NCI-H2029 (cell line): ENCODE results near the gene KRTAP10-7.
"Not testable (repeated sequence)": the region's sequence is repeated elsewhere in the genome, so short reads cannot be mapped to it uniquely, and the experiment has no call there.

ENCODE experiments used
- DNase-seq: peaks from one replicate; lab custom pipeline; 2025; lab: John Stamatoyannopoulos, UW

KRTAP10-7 gene

DNA sequence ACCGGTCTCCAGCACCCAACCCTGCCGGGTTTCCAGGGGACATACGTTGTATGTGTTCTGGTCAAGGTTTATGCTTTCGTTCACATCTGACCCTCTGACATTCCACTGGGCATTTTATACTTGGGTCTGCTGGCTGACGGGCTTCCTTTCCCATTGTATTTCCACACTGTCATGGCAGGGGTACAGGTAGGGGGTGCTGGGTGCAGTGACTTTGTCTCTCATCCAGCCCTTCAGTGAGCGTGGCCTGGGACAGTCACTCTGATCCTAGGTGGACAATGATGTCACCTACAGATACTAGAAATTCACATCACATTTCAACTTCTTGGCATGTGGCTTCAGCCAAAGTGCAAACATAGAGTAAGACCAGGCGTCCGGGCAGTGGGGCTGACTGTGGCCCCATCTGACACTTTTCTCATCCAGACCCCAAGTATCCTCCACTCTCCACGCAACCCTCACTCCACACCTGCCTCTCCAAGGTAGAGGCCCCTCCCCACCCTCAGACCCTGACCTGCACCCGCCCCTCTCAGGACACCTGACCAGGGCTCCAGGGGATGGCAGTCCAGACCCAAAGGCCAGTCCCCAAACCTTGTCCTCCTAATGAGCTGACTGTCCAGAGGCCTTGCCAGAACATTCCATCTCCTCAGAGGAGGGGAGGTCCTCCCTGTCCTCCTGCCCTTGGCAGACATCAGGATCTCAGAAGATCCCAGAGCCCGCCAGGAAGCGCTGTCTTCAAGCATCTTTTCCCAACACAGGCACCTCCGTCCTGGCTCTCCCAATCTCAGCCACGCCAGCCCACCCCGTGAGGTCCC lies 36.0 kb downstream of the KRTAP10-7 start:
- DNase-seq: no peak

- DNase-seq: no peak
Observed at GRCh38 chr21:44637018-44637850, 36.8 kb downstream of the KRTAP10-7 start, which contains the start of gene KRTAP10-10. Gene KRTAP10-10 (plus strand): TSS chr21:44637356. CDS start chr21:44637418, 62 bp downstream.

- not testable (repeated sequence) for DNase-seq
Observed at GRCh38 chr21:44637851-44638348, 37.5 kb downstream of the KRTAP10-7 start.

- DNase-seq: not testable (repeated sequence)
Observed at GRCh38 chr21:44638506-44639330, 38.3 kb downstream of the KRTAP10-7 start.

DNA sequence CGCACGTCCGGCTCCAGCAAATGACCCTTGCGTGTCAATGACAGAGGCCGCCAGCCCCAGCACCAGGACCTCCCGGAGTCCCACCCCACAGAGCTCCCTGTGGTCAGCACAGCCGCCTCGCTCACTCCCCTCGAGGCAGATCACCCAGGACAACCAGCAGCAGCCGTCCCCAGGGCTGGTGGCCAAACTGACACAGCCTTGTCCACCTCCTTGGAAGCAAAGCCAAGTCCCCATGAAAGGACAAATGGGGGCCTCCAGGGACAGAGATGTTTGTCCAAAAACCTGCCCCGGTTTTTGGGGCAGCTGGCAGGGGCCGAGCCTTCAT lies 38.9 kb downstream of the KRTAP10-7 start:
- no peak for DNase-seq

DNA sequence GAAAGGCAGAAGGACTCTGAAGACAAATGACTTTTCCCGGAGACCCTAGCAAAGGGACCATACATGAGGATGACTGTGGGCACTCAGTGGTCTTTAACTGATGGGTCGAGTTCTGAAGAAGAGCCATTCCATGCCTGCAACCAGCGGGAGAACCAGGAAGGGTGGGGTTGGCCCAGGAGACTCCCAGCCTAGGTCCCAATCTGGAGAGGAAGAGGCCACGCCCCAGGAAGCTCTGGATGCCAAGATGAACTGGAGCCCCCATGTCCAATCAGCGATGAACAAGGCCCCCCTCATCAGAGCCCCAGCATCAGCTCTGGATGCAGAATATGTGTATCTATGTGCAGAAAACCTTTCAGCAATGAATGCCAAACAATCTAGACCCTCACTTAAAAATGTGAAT lies 40.4 kb downstream of the KRTAP10-7 start:
- DNase-seq: no peak

- no peak for DNase-seq
Observed at GRCh38 chr21:44643741-44644310, 43.4 kb downstream of the KRTAP10-7 start.

DNA sequence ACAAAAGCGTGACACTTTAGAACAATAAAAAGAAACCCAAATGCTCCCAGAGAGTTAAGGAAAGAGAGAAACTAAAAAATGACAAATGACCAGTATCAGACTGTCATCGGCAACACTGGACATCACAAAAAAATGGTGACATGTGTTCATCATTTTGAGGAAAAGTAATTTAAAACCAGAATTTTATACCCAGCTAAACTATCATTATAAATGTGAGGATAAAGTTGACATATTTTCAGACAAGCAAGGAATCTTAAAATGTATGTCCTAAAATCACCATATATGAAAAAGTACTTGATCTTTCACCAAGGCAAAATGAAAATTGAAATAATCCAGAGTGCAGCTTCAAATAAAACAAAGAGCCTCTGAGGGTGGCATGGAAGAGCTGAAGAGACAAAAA lies 44.5 kb downstream of the KRTAP10-7 start:
- DNase-seq: no peak

- DNase-seq: not testable (repeated sequence)
Observed at GRCh38 chr21:44646366-44647221, 46.2 kb downstream of the KRTAP10-7 start, which contains the start of gene KRTAP10-11. Gene KRTAP10-11 (plus strand): TSS chr21:44646414. CDS start chr21:44646459, 45 bp downstream.

DNA sequence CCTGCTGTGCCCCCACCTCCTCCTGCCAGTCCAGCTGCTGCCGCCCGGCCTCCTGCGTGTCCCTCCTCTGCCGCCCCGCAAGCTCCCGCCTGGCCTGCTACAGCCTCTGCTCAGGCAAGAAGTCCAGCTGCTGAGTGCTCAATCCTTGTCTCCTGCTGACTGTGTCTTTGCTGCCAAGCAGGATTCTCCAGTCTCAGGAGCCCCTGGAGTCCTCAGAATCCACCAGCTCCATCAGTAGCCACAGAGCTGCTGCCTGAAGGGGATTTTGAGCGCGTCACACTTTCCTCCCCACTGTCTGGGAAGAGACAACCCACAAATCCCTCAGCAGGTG lies 46.8 kb downstream of the KRTAP10-7 start:
- DNase-seq: no peak

DNA sequence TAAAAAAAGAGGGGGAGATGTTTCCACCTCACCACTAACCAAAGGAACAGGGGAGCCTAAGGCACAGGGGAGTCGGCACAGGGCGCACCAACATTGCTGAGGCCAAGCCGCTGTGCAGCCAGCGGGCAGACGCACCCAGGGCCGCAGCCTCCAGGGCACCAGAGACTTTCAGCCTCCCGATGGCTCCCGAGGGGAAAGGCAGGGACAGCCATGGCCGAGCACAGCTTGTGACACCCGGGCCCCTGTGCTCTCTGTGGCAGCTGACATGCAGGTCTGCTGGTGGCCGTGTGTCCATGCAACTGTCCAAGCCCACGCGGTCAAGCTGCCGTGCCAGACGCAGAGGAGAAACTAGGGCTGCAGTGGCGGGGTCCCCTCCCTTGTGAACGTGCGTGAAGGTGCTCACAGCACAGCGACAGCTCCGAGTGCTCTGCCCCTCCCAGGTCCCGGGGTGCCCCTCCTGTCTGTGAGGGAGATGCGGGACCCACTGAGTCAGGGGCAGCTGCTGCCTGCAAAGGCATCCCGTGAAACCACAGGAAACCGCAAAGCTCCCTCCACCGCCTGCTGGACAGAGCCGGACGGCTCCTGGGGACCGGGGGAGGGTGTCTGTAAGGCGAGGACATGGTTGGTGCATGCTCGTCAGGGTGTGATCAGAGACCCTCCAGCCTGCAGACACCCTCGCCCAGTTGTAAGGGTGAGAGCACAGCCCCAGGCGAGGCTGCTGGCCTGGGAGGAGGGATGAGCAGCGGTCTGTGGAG lies 48.3 kb downstream of the KRTAP10-7 start:
- no peak for DNase-seq

GRCh38 chr21:44649521-44650100 lies 49.2 kb downstream of the KRTAP10-7 start:
- no peak for DNase-seq

- DNase-seq: no peak
Observed at GRCh38 chr21:44650265-44650972, 50.0 kb downstream of the KRTAP10-7 start.

DNA sequence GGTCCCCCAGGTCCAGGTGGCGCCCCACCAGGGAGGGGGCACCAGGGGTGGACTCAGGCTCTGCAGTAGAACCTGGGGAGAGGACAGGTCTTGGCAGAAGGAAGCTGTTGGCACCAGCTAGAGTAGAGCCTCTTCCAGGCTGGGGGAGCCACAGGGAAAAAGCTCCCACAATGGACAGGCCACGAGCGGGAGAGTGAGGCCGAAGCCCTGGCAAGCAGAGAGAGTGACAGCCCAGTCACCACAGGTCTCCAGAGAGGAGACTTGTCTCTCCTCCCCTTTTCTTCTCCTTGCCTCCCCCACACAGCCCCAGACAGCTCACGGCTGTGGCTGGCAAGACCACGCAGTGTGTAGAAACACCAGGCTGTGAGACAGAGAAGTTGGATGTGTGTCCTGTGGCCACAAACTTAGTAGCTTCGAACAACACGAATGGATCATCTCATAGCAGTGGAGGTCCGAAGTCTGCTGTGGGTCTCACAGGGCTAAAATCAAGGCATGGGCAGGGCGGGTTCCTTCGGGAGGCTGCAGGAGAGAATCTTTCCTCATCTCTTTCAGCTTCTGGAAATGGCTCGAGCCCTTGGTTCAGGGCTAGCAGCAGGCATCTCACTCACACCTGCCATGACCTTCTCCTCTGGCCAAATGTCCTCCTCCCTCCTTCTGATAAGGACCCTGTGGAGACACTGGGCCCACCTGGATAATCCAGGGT lies 50.7 kb downstream of the KRTAP10-7 start:
- no peak for DNase-seq
